T-helper 17 cell (primary cell): ENCODE results near the gene SMG7. TPM values are rescaled to one million over a fixed set of nuclear protein-coding genes. Genes with fewer than 3 reads are reported as not detected.
A peak's percentile ranks its signal among the peaks of the same experiment; 100 is the strongest.

Experiments used
- ATAC-seq: fragments of 150-1000 bp; cut with Tn5 transposase; 2 replicates; pipeline ENCODE4 v1.10.0; 2021; ENCODE audit warnings: mild to moderate bottlenecking, moderate library complexity
- DNase-seq, 3 donors: peaks; one replicate each; pipeline versions ENCODE4 v3.0.0 to v3.0.0-alpha.2; 2020 to 2021
- H3K9me3 ChIP-seq: one replicate; pipeline ENCODE4 v1.7.0; 2013; ENCODE audit warnings: low read length, mild to moderate bottlenecking; ENCODE audit not compliant: control insufficient read depth, poor library complexity, severe bottlenecking
- H3K27ac Mint-ChIP-seq: one replicate; pipeline ENCODE4 v1.8.0; 2022; ENCODE audit warnings: mild to moderate bottlenecking, moderate library complexity, mixed read lengths
- H3K27me3 Mint-ChIP-seq: one replicate; pipeline ENCODE4 v1.8.0; 2022; ENCODE audit warnings: mixed read lengths
- H3K36me3 Mint-ChIP-seq: one replicate; pipeline ENCODE4 v1.8.0; 2022; ENCODE audit warnings: low read depth, mixed read lengths
- H3K4me1 Mint-ChIP-seq: one replicate; pipeline ENCODE4 v1.8.0; 2022; ENCODE audit warnings: mild to moderate bottlenecking, mixed read lengths
- H3K4me3 Mint-ChIP-seq: one replicate; pipeline ENCODE4 v1.8.0; 2022; ENCODE audit warnings: mild to moderate bottlenecking, moderate library complexity, mixed read lengths
- total RNA-seq, 4 donors: library from RNA in 2 of 4; stranded (reverse) in 2 of 4; gene quantifications; one replicate each; pipeline ENCODE4 v1.2.3 and lab custom pipeline; 2022 to 2026

The SMG7 gene
- total RNA-seq, 2 donors from 2014 or later, result 50.6 to 51.0 TPM

GRCh38 chr1:183449223-183449770 is 23.0 kb upstream of the SMG7 start:
- H3K4me1 Mint-ChIP-seq, result no peaks in the 10 kb centered on the region
- no peaks in the 10 kb centered on the region for H3K9me3 ChIP-seq
- H3K27me3 Mint-ChIP-seq, result peaks cover 5% of the 10 kb centered on the region
- no peak overlapping the region for H3K4me3 Mint-ChIP-seq
- H3K36me3 Mint-ChIP-seq, result no peaks in the 10 kb centered on the region
- no peak overlapping the region for H3K27ac Mint-ChIP-seq
- ATAC-seq (no peak), DNase-seq (no peak)

DNA sequence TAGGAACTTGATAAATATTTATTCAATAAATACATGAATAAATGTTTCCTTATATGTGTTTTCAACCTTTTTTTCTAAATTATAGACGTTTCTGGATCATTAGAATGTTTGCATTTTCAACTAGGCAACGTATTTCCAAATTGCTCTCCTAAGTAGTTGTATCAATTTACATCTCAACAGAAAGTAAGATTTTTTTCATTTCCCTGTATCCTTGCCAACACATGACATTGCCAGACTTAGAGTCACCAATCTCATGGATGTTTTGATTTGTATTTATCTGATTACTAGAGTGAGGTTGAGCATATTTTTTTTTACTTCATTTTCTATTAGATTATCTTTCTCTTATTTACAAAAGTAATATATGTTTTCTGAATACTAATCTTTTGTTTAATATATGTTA is 22.2 kb upstream of the SMG7 start:
- Mint-ChIP-seq H3K27ac (no peak overlapping the region), H3K4me3 (no peak overlapping the region), H3K27me3 (peaks cover 13% of the 10 kb centered on the region), H3K36me3 (no peaks in the 10 kb centered on the region), H3K4me1 (no peaks in the 10 kb centered on the region)
- no peak for ATAC-seq
- no peaks in the 10 kb centered on the region for H3K9me3 ChIP-seq
- DNase-seq, result no peak

- Mint-ChIP-seq H3K27me3 (peaks cover 34% of the 10 kb centered on the region), H3K4me1 (no peaks in the 10 kb centered on the region), H3K36me3 (no peaks in the 10 kb centered on the region), H3K4me3 (no peak overlapping the region), H3K27ac (no peak overlapping the region)
- no peak for DNase-seq
- ATAC-seq, result no peak
- no peaks in the 10 kb centered on the region for H3K9me3 ChIP-seq
Observed at GRCh38 chr1:183454377-183454776, 17.9 kb upstream of the SMG7 start.

- no peak for DNase-seq
- H3K27ac Mint-ChIP-seq, result no peak overlapping the region
- peaks cover 40% of the 10 kb centered on the region for H3K27me3 Mint-ChIP-seq
- no peak overlapping the region for H3K4me3 Mint-ChIP-seq
- H3K9me3 ChIP-seq, result no peaks in the 10 kb centered on the region
- ATAC-seq, result no peak
- peaks cover 2% of the 10 kb centered on the region for H3K36me3 Mint-ChIP-seq
- peaks cover 3% of the 10 kb centered on the region for H3K4me1 Mint-ChIP-seq
Observed at GRCh38 chr1:183456826-183457225, 15.5 kb upstream of the SMG7 start.

DNA sequence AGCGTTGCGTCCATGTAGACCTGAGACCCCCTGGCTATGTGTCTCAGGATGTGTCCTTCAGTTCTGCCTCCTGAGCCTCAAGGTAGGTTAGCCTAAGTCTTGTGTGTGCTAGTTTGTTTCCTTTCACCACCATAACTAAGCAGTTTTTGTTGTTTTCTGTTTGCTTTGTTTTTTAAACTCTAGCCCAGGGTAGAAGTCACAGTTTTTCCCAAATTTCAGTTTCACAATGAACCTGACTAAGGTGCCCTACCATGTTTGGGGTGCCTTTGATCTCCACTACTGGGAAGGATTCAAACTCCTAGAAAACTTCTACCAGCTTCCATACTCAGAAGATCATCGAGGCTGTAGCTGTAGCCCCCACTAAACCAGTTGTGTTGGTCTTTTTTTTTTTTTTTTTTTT is 14.8 kb upstream of the SMG7 start:
- ATAC-seq, result no peak
- peaks cover 2% of the 10 kb centered on the region for H3K36me3 Mint-ChIP-seq
- H3K27me3 Mint-ChIP-seq, result peaks cover 43% of the 10 kb centered on the region

DNA sequence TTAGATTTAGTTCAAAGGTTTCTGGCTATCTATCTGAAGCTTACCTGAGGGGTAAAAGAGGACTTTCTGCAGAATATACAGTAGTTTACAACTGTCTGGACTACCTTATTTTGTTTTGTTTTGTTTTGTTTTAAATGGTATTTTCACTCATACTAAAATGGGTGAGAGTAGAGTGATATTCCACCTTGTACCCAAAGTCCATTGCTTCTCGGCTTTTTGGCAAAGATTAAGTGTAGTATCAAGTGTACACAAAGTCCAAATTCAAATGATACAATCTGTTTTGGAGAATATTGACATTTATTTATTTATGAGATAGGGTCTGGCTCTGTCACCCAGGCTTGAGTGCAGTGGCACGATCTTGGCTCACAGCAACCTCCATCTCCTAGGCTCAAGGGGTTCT is 11.7 kb upstream of the SMG7 start:
- peaks cover 2% of the 10 kb centered on the region for H3K36me3 Mint-ChIP-seq
- ATAC-seq (no peak), DNase-seq (no peak)
- no peak overlapping the region for H3K27ac Mint-ChIP-seq
- no peak overlapping the region for H3K4me3 Mint-ChIP-seq
- peaks cover 8% of the 10 kb centered on the region for H3K4me1 Mint-ChIP-seq
- peaks cover 54% of the 10 kb centered on the region for H3K27me3 Mint-ChIP-seq
- no peaks in the 10 kb centered on the region for H3K9me3 ChIP-seq

More for the DNA sequence above, 14.8 kb upstream of the SMG7 start:
- H3K9me3 ChIP-seq, result no peaks in the 10 kb centered on the region
- Mint-ChIP-seq H3K4me3 (no peak overlapping the region), H3K4me1 (peaks cover 6% of the 10 kb centered on the region), H3K27ac (no peak overlapping the region)
- DNase-seq, result no peak

DNA sequence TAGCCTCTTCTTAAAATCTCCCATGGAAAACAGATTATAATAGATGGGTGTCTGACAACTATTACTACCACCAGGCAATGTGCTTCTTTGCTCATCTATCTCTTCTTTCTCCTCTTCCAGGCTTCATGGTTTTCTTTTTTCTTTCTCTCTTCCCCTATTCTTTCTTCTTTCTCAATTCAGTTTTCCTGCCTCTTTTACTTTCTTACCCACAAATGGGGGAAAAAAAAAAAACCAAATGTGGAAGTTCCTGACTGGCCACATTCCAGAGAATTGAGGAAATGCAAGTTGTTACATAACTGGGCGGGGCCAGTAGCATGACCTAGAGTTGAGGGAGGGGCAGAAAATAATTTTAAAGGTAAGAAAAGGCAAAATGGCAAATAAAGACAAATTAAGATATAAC is 10.9 kb upstream of the SMG7 start:
- no peak for DNase-seq
- ATAC-seq, result no peak
- peaks cover 48% of the 10 kb centered on the region for H3K27me3 Mint-ChIP-seq
- peaks cover 8% of the 10 kb centered on the region for H3K4me1 Mint-ChIP-seq
- no peak overlapping the region for H3K4me3 Mint-ChIP-seq
- H3K36me3 Mint-ChIP-seq, result peaks cover 2% of the 10 kb centered on the region
- H3K27ac Mint-ChIP-seq, result no peak overlapping the region
- no peaks in the 10 kb centered on the region for H3K9me3 ChIP-seq

- H3K9me3 ChIP-seq, result no peaks in the 10 kb centered on the region
- H3K27ac Mint-ChIP-seq, result no peak overlapping the region
- no peak for DNase-seq
- no peak overlapping the region for H3K4me3 Mint-ChIP-seq
- peaks cover 42% of the 10 kb centered on the region for H3K27me3 Mint-ChIP-seq
- ATAC-seq, result no peak
- peaks cover 8% of the 10 kb centered on the region for H3K4me1 Mint-ChIP-seq
- peaks cover 2% of the 10 kb centered on the region for H3K36me3 Mint-ChIP-seq
Observed at GRCh38 chr1:183463566-183463965, 8.7 kb upstream of the SMG7 start.

GRCh38 chr1:183466781-183467180 is 5.5 kb upstream of the SMG7 start:
- Mint-ChIP-seq H3K4me3 (no peak overlapping the region), H3K36me3 (peaks cover 1% of the 10 kb centered on the region), H3K4me1 (peaks cover 13% of the 10 kb centered on the region), H3K27me3 (peaks cover 31% of the 10 kb centered on the region), H3K27ac (no peak overlapping the region)
- ATAC-seq (no peak), DNase-seq (no peak)
- no peaks in the 10 kb centered on the region for H3K9me3 ChIP-seq

GRCh38 chr1:183467687-183468086 is 4.6 kb upstream of the SMG7 start:
- DNase-seq, result no peak
- no peak for ATAC-seq
- H3K27ac Mint-ChIP-seq, result no peak overlapping the region
- peaks cover 6% of the 10 kb centered on the region for H3K36me3 Mint-ChIP-seq
- peaks cover 25% of the 10 kb centered on the region for H3K27me3 Mint-ChIP-seq
- H3K4me1 Mint-ChIP-seq, result peaks cover 16% of the 10 kb centered on the region
- no peak overlapping the region for H3K4me3 Mint-ChIP-seq
- H3K9me3 ChIP-seq, result no peaks in the 10 kb centered on the region

DNA sequence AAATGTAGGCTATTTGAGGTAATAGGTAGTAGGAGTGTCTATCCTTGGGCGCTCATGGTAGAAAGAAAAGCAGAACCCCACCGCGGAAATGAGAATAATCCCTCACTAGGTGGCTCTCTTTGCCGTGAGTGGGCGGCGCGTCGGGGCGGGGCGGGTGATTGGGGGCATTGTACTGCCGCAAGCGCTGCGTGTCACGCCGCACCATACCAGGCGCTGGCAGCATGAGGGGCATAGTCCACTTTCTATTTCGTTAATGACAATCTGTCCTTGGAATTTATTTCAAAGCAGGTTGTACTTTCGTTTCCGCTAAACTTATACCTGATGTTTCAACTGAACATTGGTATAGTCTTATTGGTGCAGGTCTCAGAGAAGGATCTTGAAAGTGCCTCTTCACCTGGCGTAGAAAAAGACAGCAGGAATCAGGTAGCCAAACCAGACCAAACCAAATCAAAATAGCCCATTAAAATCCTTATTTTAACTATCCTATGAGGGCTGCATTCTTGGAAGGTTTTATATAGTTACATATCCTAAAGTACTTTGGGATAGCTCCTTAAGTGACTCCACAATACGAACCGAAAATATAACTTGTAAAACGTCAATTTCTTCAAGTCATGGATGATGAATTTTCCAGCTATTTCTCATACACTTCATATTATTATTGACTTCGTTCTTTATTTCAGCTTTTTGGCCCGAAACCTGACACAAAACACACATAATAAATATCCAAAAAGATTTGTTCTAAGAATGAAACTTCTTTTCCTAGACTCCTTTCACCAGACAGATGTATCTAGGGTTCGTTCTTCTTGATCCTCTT is 1.9 kb upstream of the SMG7 start:
- ATAC-seq (peak; percentile 59), DNase-seq (peak; percentile 79 to 85 (median 84))
- no peaks in the 10 kb centered on the region for H3K9me3 ChIP-seq
- Mint-ChIP-seq H3K4me1 (peaks cover 28% of the 10 kb centered on the region), H3K27me3 (peaks cover 4% of the 10 kb centered on the region), H3K27ac (no peak overlapping the region), H3K4me3 (peak overlapping the region; percentile 99), H3K36me3 (peaks cover 12% of the 10 kb centered on the region)

DNA sequence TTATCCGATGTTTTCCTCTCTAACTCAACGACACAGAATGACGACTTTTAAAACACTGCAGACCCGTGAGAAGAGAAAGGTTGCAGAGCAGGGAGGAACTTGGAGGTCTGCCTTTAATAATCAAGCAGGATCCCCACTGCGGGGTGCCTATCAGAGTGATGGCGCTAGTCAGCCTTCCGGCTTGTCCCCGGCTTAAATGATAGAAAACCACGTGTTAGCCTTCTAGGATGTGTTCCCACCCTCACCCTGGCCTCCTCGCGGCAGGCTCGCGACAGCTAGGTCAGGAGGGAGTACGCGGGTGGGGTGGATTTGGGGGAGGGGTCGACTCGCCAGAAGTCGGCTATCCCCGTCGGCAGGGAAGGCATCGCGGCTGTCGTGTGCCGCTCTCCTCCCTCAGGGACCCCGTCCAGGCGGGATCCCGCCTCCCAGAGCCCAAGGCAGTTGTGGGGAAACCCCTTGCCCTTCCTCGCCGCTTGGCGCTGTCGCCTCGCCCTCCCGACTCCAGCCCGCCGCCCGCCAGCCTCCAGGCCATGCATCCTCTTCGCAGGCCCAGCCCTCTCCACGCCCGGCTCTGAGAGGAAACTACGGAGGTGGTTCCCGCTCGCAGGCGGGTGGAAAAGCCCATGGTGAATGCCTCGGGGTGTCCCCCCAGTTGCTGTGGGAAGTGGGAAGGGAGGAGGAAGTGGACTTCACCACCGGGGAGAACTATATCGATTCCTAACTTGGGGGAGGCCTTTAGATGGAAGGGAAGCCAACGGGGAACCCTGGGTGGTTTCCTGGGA is 1.1 kb upstream of the SMG7 start:
- Mint-ChIP-seq H3K4me1 (peaks cover 28% of the 10 kb centered on the region), H3K27ac (no peak overlapping the region), H3K36me3 (peaks cover 12% of the 10 kb centered on the region), H3K27me3 (no peaks in the 10 kb centered on the region), H3K4me3 (peak overlapping the region; percentile 99)
- ATAC-seq, result peak; percentile 28
- H3K9me3 ChIP-seq, result no peaks in the 10 kb centered on the region
- DNase-seq, result peak; percentile 48 to 69 (median 65)

DNA sequence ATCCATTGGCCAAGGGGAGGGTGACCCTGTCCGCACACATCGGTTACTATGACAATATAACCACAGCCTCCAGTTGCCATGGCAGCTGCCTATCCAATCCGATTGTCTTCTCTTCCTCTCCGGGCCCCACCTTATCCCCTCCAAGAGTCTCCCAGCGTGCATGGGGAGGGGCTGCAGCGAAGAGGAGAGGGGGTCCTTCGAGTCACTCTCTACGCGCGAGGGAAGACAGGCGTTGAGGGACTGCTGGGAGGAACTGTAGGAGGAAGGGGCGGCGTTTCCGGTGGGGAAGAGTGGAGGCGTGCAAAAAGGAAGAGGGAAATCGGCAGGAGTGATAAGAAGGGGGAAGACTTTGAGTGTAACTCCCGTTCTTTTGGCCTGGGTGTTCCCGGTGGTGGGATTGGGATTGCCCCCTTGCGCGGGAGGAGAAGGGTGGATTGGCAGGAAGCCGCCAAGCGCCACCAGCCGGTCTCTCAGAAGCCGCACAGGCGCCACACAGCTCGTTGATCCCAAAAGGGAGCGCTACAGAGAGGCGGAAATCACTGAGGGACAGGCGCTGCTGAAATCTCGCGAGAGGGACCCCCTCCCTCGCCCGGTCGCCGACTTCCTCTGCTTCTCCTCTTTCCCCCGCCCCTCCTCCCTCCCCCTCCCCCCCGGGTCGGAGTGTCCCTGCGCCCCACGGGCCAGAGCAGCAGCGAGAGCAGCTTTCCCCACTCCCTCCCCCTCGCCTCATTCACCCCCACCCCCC is 384 bp upstream of the SMG7 start:
- peak; percentile 89 to 97 (median 95) for DNase-seq
- no peaks in the 10 kb centered on the region for H3K9me3 ChIP-seq
- peak; percentile 74 for ATAC-seq
- peaks cover 12% of the 10 kb centered on the region for H3K36me3 Mint-ChIP-seq
- no peak overlapping the region for H3K27ac Mint-ChIP-seq
- peak overlapping the region; percentile 99 for H3K4me3 Mint-ChIP-seq
- H3K27me3 Mint-ChIP-seq, result no peaks in the 10 kb centered on the region
- H3K4me1 Mint-ChIP-seq, result peaks cover 28% of the 10 kb centered on the region
